ENCODE measurements around the gene CAPN2. TPM values are rescaled to one million over a fixed set of nuclear protein-coding genes. Genes with fewer than 3 reads are reported as not detected.

Gene CAPN2
- polyA plus RNA-seq, 1 of the 3 experiments (the other 2 are of a cell fraction), result 208 TPM

- peaks cover 53 to 79% of the 10 kb centered on the region in 2 experiments for H3K36me3 ChIP-seq (replicated peaks in 1 of 2; ENCODE audit: control insufficient read depth in 1 of 2, insufficient read depth in 2 of 2, low read length in 1 of 2)
- CTCF ChIA-PET, result interaction anchor here (0.7 to 6.8 kb wide), 3 partner anchors 14 to 52 kb away, joined by 3 to 46 read pairs (median 13); partner anchors contain the start of gene CAPN2
Observed at GRCh38 chr1:223763251-223763650, 50.9 kb downstream of the CAPN2 start.

GRCh38 chr1:223763881-223764280 is 51.5 kb downstream of the CAPN2 start:
- WGBS (ENCODE audit: low lambda C conversion rate), result 92% methylated on average over 5 of the region's 5 CpGs
- TF ChIP-seq, protein P1, sequence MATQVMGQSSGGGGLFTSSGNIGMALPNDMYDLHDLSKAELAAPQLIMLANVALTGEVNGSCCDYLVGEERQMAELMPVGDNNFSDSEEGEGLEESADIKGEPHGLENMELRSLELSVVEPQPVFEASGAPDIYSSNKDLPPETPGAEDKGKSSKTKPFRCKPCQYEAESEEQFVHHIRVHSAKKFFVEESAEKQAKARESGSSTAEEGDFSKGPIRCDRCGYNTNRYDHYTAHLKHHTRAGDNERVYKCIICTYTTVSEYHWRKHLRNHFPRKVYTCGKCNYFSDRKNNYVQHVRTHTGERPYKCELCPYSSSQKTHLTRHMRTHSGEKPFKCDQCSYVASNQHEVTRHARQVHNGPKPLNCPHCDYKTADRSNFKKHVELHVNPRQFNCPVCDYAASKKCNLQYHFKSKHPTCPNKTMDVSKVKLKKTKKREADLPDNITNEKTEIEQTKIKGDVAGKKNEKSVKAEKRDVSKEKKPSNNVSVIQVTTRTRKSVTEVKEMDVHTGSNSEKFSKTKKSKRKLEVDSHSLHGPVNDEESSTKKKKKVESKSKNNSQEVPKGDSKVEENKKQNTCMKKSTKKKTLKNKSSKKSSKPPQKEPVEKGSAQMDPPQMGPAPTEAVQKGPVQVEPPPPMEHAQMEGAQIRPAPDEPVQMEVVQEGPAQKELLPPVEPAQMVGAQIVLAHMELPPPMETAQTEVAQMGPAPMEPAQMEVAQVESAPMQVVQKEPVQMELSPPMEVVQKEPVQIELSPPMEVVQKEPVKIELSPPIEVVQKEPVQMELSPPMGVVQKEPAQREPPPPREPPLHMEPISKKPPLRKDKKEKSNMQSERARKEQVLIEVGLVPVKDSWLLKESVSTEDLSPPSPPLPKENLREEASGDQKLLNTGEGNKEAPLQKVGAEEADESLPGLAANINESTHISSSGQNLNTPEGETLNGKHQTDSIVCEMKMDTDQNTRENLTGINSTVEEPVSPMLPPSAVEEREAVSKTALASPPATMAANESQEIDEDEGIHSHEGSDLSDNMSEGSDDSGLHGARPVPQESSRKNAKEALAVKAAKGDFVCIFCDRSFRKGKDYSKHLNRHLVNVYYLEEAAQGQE (IDR thresholded peaks at IDR 0.05; ENCODE audit: low read depth, low read length), result no peak
- TF ChIP-seq EP300 (IDR thresholded peaks at IDR 0.05; ENCODE audit: borderline replicate concordance in 1 of 2, low read depth in 1 of 2, low read length in 1 of 2), result no peak
- no peak for TF ChIP-seq POLR2AphosphoS5 (IDR thresholded peaks at IDR 0.05; ENCODE audit: low read depth, low read length)
- no peak for TF ChIP-seq RAD21 (IDR thresholded peaks at IDR 0.05; ENCODE audit: low read length)
- TF ChIP-seq FOXM1 (IDR thresholded peaks at IDR 0.05; ENCODE audit: low read depth), result no peak
- TF ChIP-seq SIN3A (IDR thresholded peaks at IDR 0.05; ENCODE audit: borderline replicate concordance, low read depth, low read length), result no peak
- TF ChIP-seq, protein P2, sequence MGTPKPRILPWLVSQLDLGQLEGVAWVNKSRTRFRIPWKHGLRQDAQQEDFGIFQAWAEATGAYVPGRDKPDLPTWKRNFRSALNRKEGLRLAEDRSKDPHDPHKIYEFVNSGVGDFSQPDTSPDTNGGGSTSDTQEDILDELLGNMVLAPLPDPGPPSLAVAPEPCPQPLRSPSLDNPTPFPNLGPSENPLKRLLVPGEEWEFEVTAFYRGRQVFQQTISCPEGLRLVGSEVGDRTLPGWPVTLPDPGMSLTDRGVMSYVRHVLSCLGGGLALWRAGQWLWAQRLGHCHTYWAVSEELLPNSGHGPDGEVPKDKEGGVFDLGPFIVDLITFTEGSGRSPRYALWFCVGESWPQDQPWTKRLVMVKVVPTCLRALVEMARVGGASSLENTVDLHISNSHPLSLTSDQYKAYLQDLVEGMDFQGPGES (IDR thresholded peaks at IDR 0.05; ENCODE audit: low read depth, low read length), result no peak
- no peak for TF ChIP-seq RFX5 (IDR thresholded peaks at IDR 0.05; ENCODE audit: low read length)
- TF ChIP-seq, protein P3, sequence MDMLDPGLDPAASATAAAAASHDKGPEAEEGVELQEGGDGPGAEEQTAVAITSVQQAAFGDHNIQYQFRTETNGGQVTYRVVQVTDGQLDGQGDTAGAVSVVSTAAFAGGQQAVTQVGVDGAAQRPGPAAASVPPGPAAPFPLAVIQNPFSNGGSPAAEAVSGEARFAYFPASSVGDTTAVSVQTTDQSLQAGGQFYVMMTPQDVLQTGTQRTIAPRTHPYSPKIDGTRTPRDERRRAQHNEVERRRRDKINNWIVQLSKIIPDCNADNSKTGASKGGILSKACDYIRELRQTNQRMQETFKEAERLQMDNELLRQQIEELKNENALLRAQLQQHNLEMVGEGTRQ (IDR thresholded peaks at IDR 0.05; ENCODE audit: borderline replicate concordance, low read depth, low read length), result no peak
- TF ChIP-seq, protein P4, sequence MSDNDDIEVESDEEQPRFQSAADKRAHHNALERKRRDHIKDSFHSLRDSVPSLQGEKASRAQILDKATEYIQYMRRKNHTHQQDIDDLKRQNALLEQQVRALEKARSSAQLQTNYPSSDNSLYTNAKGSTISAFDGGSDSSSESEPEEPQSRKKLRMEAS (IDR thresholded peaks at IDR 0.05; ENCODE audit: low read depth), result no peak
- no peak for TF ChIP-seq SMC3 (IDR thresholded peaks at IDR 0.05; ENCODE audit: low read depth, low read length)
- no peak for TF ChIP-seq PBX3 (IDR thresholded peaks at IDR 0.05)

More at GRCh38 chr1:223763251-223763650, 50.9 kb downstream of the CAPN2 start:
- H3K27ac ChIP-seq (ENCODE audit: low read depth in 2 of 2, low read length in 1 of 2), result no peak overlapping the region
- H3F3A ChIP-seq (replicated peaks; ENCODE audit: insufficient read depth), result peaks cover 14% of the 10 kb centered on the region
- POLR2A ChIA-PET, result no interaction called here
- no peaks in the 10 kb centered on the region for H3K27me3 ChIP-seq (ENCODE audit: insufficient read depth)
- H3K79me2 ChIP-seq (ENCODE audit: insufficient read depth), result no peaks in the 10 kb centered on the region; the same call in 1 of the 2 replicates
- no peaks in the 10 kb centered on the region for H3K9me3 ChIP-seq
- H2AFZ ChIP-seq (ENCODE audit: low read depth), result no peak overlapping the region
- H3K4me1 ChIP-seq (ENCODE audit: control insufficient read depth in 1 of 2, insufficient read depth in 2 of 2, low read depth in 1 of 2, low read length in 1 of 2), result no peaks in the 10 kb centered on the region
- TF ChIP-seq SMC3 (IDR thresholded peaks at IDR 0.05; ENCODE audit: low read depth, low read length), result no peak
- no peak for TF ChIP-seq TAF1 (IDR thresholded peaks at IDR 0.05; ENCODE audit: borderline replicate concordance, low read depth, low read length)
- TF ChIP-seq, protein P5, sequence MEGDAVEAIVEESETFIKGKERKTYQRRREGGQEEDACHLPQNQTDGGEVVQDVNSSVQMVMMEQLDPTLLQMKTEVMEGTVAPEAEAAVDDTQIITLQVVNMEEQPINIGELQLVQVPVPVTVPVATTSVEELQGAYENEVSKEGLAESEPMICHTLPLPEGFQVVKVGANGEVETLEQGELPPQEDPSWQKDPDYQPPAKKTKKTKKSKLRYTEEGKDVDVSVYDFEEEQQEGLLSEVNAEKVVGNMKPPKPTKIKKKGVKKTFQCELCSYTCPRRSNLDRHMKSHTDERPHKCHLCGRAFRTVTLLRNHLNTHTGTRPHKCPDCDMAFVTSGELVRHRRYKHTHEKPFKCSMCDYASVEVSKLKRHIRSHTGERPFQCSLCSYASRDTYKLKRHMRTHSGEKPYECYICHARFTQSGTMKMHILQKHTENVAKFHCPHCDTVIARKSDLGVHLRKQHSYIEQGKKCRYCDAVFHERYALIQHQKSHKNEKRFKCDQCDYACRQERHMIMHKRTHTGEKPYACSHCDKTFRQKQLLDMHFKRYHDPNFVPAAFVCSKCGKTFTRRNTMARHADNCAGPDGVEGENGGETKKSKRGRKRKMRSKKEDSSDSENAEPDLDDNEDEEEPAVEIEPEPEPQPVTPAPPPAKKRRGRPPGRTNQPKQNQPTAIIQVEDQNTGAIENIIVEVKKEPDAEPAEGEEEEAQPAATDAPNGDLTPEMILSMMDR (IDR thresholded peaks at IDR 0.05), result no peak
- no peak for TF ChIP-seq EP300 (IDR thresholded peaks at IDR 0.05; ENCODE audit: borderline replicate concordance in 1 of 2, low read depth in 1 of 2, low read length in 1 of 2)
- no peak for TF ChIP-seq RAD21 (IDR thresholded peaks at IDR 0.05; ENCODE audit: low read length)
- no peak for TF ChIP-seq JUND (IDR thresholded peaks at IDR 0.05)
- no peak for TF ChIP-seq RXRA (IDR thresholded peaks at IDR 0.05; ENCODE audit: borderline replicate concordance, low read depth)
- no peak for TF ChIP-seq TCF12 (IDR thresholded peaks at IDR 0.05)
- no peak for TF ChIP-seq RCOR1 (IDR thresholded peaks at IDR 0.05; ENCODE audit: low read length)
- TF ChIP-seq ELF1 (IDR thresholded peaks at IDR 0.05), result no peak
- H3K4me3 ChIP-seq (ENCODE audit: low read depth in 2 of 2, low read length in 1 of 2), result no peak overlapping the region
- no peaks in the 10 kb centered on the region for H4K20me1 ChIP-seq (ENCODE audit: insufficient read depth)
- H3K9me2 ChIP-seq, result no peaks in the 10 kb centered on the region
- no peak overlapping the region for H3K4me2 ChIP-seq
- 98% methylated on average over 5 of the region's 5 CpGs for WGBS (ENCODE audit: low lambda C conversion rate)
- DNase-seq, result no peak
- no peak overlapping the region for H3K9ac ChIP-seq

More at GRCh38 chr1:223763881-223764280, 51.5 kb downstream of the CAPN2 start:
- Histone ChIP-seq H3K9me2 (no peaks in the 10 kb centered on the region), H3F3A (replicated peaks; ENCODE audit: insufficient read depth) (peaks cover 15% of the 10 kb centered on the region), H2AFZ (ENCODE audit: low read depth) (no peak overlapping the region), H3K36me3 (replicated peaks in 1 of 2; ENCODE audit: control insufficient read depth in 1 of 2, insufficient read depth in 2 of 2, low read length in 1 of 2) (peaks cover 53 to 74% of the 10 kb centered on the region in 2 experiments), H3K4me2 (no peak overlapping the region), H3K4me1 (ENCODE audit: control insufficient read depth in 1 of 2, insufficient read depth in 2 of 2, low read depth in 1 of 2, low read length in 1 of 2) (no peaks in the 10 kb centered on the region), H3K9me3 (no peaks in the 10 kb centered on the region), H3K4me3 (ENCODE audit: low read depth in 2 of 2, low read length in 1 of 2) (no peak overlapping the region), H3K9ac (no peak overlapping the region), H3K79me2 (ENCODE audit: insufficient read depth) (no peaks in the 10 kb centered on the region; the same call in 1 of the 2 replicates), H3K27me3 (ENCODE audit: insufficient read depth) (no peaks in the 10 kb centered on the region), H3K27ac (ENCODE audit: low read depth in 2 of 2, low read length in 1 of 2) (no peak overlapping the region), H4K20me1 (ENCODE audit: insufficient read depth) (no peaks in the 10 kb centered on the region)
- CTCF ChIA-PET, result interaction anchor here (1.1 to 6.8 kb wide), 4 partner anchors 12 to 52 kb away, joined by 3 to 46 read pairs (median 8); partner anchors contain the start of gene CAPN2
- no peak for DNase-seq
- POLR2A ChIA-PET, result no interaction called here
